Cerebellar cortex (tissue), 1 donor: ENCODE data around the gene ROPN1B.
A peak's percentile ranks its signal among the peaks of the same experiment; 100 is the strongest.

Experiments used
- DNase-seq: peaks from one replicate; pipeline ENCODE4 v3.0.0-alpha.2; 2015; ENCODE audit warnings: low spot score

The ROPN1B gene

GRCh38 chr3:126004692-126005091, 35.7 kb downstream of the ROPN1B start:
- DNase-seq, result no peak

GRCh38 chr3:126005951-126006350, 37.0 kb downstream of the ROPN1B start:
- DNase-seq, result no peak

GRCh38 chr3:126008219-126008618, 39.2 kb downstream of the ROPN1B start:
- DNase-seq, result no peak

- no peak for DNase-seq
Observed at GRCh38 chr3:126009181-126009580, 40.2 kb downstream of the ROPN1B start.

DNA sequence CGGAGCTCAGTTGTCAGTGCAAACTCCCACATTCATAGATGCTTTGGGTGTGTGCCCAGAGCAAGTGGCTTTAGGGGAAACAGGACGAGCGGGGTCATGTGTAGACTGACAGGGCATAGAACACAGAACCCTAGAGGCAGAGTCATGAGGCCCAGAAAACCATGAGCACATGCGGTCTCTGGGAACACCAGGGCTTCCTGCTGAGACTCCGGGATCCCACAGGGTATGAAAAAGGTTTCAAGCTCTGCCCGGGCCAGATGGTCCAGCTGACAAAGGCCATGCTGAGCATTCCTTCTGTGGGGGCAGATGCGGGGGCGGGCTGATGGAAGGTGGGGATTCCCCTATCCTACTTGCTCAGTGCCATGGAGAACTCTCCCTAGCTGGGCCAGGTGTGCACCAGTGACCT, 44.8 kb downstream of the ROPN1B start:
- DNase-seq, result no peak

GRCh38 chr3:126014252-126014651, 45.3 kb downstream of the ROPN1B start:
- DNase-seq, result no peak

- no peak for DNase-seq
Observed at GRCh38 chr3:126015075-126015474, 46.1 kb downstream of the ROPN1B start.

GRCh38 chr3:126016616-126017015, 47.6 kb downstream of the ROPN1B start:
- DNase-seq, result no peak

GRCh38 chr3:126017362-126017761, 48.4 kb downstream of the ROPN1B start:
- no peak for DNase-seq

DNA sequence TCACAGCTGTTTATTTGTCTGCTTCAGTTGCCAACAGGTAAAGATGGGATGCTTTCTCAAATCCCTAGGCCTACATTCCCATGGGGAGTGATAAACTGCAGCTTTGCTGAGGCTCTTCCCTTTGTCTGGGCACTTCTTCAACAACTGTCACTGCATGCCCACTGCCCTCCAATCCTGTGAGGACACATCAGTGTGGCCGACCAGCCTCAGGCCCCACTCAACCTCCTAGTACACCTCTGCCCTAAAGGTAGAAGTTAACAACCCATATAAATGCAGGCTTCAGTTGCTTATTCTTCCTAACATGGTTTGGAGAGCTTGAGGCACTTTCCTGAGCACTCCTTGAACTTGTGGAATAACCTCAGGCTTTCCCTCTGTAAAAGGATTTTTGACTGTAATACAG, 49.6 kb downstream of the ROPN1B start:
- no peak for DNase-seq

DNA sequence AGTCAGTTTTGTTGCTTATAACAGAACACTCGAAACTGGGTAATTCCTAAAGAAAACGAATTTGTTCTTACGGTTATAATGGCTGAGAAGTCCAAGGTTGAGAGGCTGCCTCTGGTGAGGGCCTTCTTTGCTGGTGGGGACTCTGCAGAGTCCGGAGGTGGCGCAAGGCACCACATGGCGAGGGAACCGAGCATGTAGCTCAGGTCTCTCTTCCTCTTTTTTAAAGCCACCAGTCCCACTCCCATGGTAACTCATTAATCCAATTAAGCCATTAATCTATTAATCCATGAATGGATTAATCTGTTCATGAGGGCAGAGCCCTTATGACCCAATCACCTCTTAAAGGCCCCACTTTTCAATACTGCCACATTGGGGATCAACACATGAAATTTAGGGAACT, 50.0 kb downstream of the ROPN1B start:
- DNase-seq, result no peak

DNA sequence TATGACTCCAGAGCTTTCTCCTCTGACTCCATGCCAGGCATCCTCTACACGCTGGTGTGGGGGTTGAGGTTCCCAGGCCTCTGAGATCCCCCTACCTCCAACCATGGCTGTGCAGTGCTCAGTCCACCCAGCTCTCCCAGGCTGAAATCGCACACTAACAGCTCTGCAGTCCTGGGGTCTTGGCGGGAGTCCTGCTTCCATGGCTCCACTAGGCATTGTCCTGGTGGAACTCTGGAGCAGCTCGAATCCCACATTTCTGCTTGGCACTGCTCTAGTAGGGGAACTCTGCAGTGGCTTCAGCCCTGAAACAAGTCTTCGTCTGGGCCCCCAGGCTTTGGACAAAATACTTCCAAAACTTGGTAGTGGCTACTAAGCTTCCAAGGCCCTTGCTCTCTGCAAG, 50.7 kb downstream of the ROPN1B start:
- no peak for DNase-seq

DNA sequence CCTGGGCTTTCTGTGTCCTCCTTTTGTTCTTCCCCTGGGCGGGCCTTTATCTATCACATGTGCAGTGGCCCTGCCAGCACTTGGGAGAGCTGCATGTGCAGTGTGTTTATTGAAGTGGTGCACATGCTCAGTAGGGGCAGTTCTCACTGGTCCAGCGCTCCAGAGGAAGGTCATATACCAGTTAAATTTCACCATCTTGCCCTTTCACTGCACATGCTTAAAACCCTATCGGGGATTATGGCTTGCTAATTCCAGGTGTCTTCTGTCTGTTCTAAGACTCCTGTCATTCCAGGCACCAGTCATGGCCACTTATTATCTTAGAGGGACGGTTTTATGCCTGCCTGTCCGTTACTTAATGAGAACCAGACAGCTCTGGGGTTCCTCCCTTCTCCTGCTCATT, 52.2 kb downstream of the ROPN1B start:
- DNase-seq, result no peak

DNA sequence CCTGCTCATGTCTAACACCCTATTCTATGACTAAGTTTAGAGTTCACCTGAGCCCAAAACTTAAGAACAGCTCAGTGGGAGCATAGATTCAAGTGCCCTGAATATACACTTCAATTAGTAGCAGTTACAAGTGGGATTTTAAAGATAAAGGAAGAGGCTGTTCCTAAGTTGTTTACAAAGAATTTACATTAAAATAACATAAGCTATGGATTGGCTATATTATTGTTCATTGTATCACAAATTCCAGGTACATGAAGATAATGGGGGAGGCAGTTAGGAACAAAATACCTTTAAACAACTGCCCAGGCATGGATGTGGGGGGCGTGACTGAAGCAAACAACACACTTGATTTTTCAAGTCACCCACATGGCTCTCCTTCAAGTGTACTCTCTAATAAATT, 52.7 kb downstream of the ROPN1B start:
- DNase-seq, result no peak

DNA sequence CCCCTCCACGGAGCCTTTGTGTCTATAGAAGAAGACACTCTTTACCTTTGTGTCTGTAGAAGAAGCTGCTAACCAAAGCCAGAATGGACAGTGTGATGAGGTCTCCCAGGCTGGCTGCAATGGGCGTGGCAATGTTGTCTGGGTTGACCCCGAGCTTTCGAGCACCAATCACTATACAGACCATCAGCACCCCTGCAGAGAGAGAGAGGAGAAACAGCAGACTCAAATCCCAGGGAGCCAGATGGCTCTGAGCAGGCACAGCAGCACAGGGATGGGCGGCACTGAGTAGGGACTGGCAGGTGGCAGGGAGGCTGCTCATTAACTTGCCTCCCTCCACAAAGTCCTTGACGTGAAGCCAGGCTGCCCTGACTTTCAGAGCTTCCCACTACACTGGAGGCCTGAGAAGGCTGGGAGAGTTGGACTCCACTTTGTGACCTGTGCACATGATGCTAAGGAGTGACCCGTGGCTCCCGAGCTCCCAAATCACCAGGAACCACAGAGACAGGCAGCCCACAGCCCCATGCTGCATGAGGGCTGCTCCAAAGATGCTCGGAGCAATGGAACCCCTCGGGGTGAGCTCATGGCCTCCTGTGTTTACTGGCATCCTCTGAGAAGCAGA, 53.9 kb downstream of the ROPN1B start:
- DNase-seq, result peak; percentile 32

DNA sequence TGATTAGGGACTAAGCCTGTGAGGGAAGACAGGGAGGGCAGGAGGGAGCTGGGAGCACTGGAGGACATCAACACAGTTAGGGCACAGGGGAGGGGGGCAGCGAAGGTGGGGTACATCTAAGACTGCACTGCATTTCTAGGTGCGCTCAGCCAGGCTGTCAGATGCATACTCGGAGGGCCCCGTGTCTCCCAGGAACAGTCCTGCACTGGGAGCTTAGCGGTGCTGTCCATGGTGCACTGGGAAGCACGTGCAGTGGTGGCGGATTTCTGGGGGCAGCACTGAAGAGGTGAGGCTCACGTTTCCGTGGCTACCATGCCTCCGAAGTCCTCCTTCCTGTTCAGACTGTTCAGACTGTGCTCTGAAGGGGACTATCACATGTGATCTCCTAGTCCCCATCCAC, 54.4 kb downstream of the ROPN1B start:
- no peak for DNase-seq

DNA sequence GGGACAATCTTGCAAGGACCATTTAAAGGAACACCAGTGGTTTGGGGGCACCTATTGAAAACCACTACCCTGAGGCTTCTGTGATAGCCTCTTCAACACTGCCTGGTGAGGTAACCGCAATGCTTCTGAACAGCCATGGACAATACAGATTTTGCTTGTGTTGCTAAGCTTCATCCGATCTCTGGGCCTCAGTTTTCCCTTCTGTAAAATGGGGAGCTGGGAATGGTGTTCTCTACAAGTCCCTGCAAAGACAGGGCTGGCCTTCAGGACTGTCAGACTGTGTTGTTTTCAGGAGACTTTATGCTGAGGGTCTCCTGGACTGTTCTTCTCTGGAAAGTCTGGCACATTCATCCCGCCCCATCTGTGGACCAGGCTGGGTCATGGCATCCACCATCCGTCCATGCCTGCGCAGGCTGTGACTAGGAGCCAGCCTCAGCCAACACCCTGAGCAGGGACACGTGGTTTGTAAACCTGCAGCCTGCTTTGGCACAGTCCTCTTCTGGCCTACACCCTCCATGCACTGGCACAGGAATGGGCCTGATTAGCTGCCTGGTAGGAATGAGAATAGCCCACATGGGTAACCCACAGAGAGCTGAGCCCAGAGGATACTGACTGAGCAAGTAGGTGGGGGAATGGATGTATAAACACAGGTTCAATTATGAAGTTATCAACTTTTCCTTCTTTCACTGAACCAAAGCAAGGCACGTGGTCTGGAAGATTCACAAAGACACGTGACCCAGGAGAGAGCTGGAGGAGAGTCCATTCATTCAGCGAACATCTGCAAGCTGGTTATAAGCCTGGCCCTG, 55.3 kb downstream of the ROPN1B start:
- peak; percentile 48 for DNase-seq

DNA sequence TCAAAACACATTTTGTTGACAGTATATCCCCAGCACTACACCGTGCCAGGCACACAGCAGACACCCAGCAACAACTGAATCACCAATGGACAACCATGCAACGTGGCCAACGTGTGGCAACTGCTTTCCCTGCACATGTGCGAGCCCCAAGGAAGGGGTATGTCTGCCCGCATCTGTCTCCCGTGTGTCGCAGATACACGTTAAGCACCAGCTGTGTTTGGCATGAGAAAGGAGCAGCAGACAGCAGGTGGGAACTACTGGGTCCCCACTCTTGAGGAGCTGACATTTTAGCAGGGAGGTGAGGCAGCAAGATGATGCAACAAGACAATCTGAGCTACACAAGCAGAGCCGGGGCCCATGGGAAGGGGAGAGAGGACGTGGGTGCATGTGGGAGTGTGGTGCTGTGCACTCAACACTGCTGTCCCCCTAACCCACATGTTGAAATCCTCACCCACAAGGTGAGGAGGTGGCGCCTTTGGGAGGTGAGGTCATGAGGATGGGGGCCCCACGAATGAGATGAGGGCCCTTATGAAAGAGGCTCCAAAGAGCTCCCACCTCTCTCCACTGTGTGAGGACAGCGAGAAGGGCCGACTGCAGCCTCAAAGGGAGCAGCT, 56.2 kb downstream of the ROPN1B start:
- DNase-seq, result no peak

DNA sequence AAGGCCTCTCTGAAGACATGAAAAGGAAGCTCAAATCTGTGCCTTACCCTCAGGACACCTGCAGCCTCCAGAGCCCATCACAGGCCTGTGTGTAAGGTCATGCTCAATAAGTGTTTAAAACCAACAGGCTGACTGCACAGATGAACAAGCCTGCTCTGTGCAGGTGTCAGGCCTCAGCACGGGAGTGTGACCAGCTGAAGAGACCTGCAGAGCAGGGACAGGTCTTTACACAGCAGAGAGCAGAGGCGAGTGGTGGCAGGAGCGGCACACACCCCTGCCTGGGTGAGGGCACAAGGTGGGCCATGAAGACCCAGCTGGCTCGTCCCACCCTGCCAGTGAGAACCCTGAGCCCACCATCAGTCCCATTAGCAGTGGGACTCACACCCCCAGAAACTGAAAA, 56.9 kb downstream of the ROPN1B start:
- no peak for DNase-seq

- DNase-seq, result no peak
Observed at GRCh38 chr3:126026277-126026751, 57.3 kb downstream of the ROPN1B start.

- DNase-seq, result peak; percentile 38
Observed at GRCh38 chr3:126026761-126027160, 57.8 kb downstream of the ROPN1B start.

DNA sequence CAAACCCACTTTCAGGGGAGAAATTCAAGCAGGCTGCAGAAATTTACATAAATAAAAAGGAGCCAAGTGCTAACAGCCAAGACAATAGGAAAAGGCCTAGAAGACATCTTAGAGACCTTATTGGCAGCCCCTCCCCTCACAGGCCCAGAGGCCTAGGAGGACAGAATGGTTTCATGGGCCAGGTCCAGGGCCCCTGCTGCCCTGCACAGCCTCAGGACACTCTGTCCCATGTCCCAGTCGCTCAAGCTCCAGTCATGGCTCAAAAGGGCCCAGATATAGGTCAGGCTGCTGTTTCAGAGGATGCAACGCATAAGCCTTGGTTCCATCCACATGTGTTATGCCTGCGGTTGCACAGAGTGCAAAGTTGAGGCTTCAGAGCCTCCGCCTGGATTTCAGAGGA, 59.1 kb downstream of the ROPN1B start:
- no peak for DNase-seq

- DNase-seq, result no peak
Observed at GRCh38 chr3:126029241-126029640, 60.3 kb downstream of the ROPN1B start.
